IMR-90 (cell line): Measurements from ENCODE around the gene NTM. TPM values are rescaled to one million over a fixed set of nuclear protein-coding genes. Genes with fewer than 3 reads are reported as not detected.

Experiments used
- ATAC-seq: fragments of 200-7000 bp; cut with Tn5 transposase; 2 replicates; pipeline ENCODE4 v1.9.1; 2020; ENCODE audit warnings: low read depth, mild to moderate bottlenecking, moderate library complexity
- BruUV-seq: library from RNA; stranded (reverse); fragments of 400-500 nt; replicated peaks from 2 replicates; lab custom pipeline; 2021; lab: Mats Ljungman, UMichigan
- CTCF ChIA-PET: fragments of 300-600 bp; formaldehyde crosslinking; extraction: SDS; loops from one replicate; lab custom pipeline; 2021; ENCODE audit warnings: antibody characterized with exemption; lab: Yijun Ruan, JAX
- POLR2A ChIA-PET: fragments of 300-600 bp; sonication (Branson Sonifier 250); formaldehyde crosslinking; loops from one replicate; lab custom pipeline; 2022; ENCODE audit warnings: antibody characterized with exemption; ENCODE audit not compliant: unreplicated experiment; lab: Charles Lee
- DNase-seq: peaks from one replicate; pipeline ENCODE4 v3.0.0; 2013
- H2AFZ ChIP-seq: replicated peaks from 2 replicates; pipeline ENCODE3; 2013; ENCODE audit warnings: low read length, mild to moderate bottlenecking; ENCODE audit not compliant: poor library complexity
- H2AK5ac ChIP-seq: 2 replicates; pipeline ENCODE4 v1.6.1; 2013; ENCODE audit warnings: low read depth, low read length, inconsistent platforms
- H2AK9ac ChIP-seq: replicated peaks from 2 replicates; pipeline ENCODE3; 2013; ENCODE audit warnings: mild to moderate bottlenecking, low read depth, low read length, moderate library complexity; ENCODE audit not compliant: poor library complexity
- H2BK120ac ChIP-seq: 2 replicates; pipeline ENCODE4 v1.6.1; 2013; ENCODE audit warnings: low read depth, low read length, inconsistent platforms
- H2BK15ac ChIP-seq: 3 replicates; pipeline ENCODE4 v1.6.1; 2013; ENCODE audit warnings: low read depth, low read length, inconsistent platforms
- H2BK20ac ChIP-seq: 2 replicates; pipeline ENCODE4 v1.6.1; 2013; ENCODE audit warnings: low read depth, mild to moderate bottlenecking, inconsistent platforms, low read length, moderate library complexity
- H2BK5ac ChIP-seq: 2 replicates; pipeline ENCODE4 v1.6.1; 2013; ENCODE audit warnings: mild to moderate bottlenecking, low read depth, low read length, inconsistent platforms; ENCODE audit not compliant: poor library complexity, severe bottlenecking
- H3K14ac ChIP-seq: replicated peaks from 2 replicates; pipeline ENCODE4 v1.6.1; 2013; ENCODE audit warnings: low read depth, low read length, inconsistent platforms
- H3K18ac ChIP-seq: 2 replicates; pipeline ENCODE4 v1.6.1; 2013; ENCODE audit warnings: low read depth, low read length, control low read depth
- H3K23ac ChIP-seq: 2 replicates; pipeline ENCODE4 v1.6.1; 2013; ENCODE audit warnings: low read depth, low read length, inconsistent platforms
- H3K27ac ChIP-seq: 2 replicates; pipeline ENCODE4 v1.5.1; 2013; ENCODE audit warnings: mild to moderate bottlenecking, control low read depth, low read length; ENCODE audit not compliant: insufficient read depth
- H3K27me3 ChIP-seq: 2 replicates; pipeline ENCODE4 v1.6.1; 2013; ENCODE audit warnings: low read length; ENCODE audit not compliant: control insufficient read depth, insufficient read depth
- H3K36me3 ChIP-seq: 2 replicates; pipeline ENCODE4 v1.6.1; 2013; ENCODE audit warnings: low read length, mixed read lengths; ENCODE audit not compliant: control insufficient read depth, insufficient read depth
- H3K4ac ChIP-seq: 2 replicates; pipeline ENCODE4 v1.6.1; 2013; ENCODE audit warnings: low read depth, low read length, inconsistent platforms
- H3K4me1 ChIP-seq: 2 replicates; pipeline ENCODE4 v1.6.1; 2013; ENCODE audit warnings: low read length, mixed read lengths; ENCODE audit not compliant: control insufficient read depth, insufficient read depth
- H3K4me2 ChIP-seq: 2 replicates; pipeline ENCODE4 v1.6.1; 2013; ENCODE audit warnings: low read depth, mild to moderate bottlenecking, control low read depth, low read length, moderate library complexity
- H3K4me3 ChIP-seq: 2 replicates; pipeline ENCODE4 v1.5.1; 2013; ENCODE audit warnings: low read depth, mild to moderate bottlenecking, control low read depth, low read length, moderate library complexity; ENCODE audit not compliant: insufficient read depth
- H3K56ac ChIP-seq: 2 replicates; pipeline ENCODE4 v1.6.1; 2013; ENCODE audit warnings: low read length, inconsistent platforms; ENCODE audit not compliant: insufficient read depth; ENCODE audit errors: extremely low read depth
- H3K79me1 ChIP-seq, 2 experiments: 2 replicates each; pipeline ENCODE4 v1.6.1; 2013; ENCODE audit warnings: low read length in 2 of 2, inconsistent platforms in 1 of 2, low read depth in 1 of 2
- H3K9ac ChIP-seq: 2 replicates; pipeline ENCODE4 v1.6.1; 2013; ENCODE audit warnings: low read depth, low read length, control low read depth
- H3K9me1 ChIP-seq: 2 replicates; pipeline ENCODE4 v1.6.1; 2013; ENCODE audit warnings: low read length, inconsistent platforms; ENCODE audit not compliant: insufficient read depth
- H3K9me3 ChIP-seq: 2 replicates; pipeline ENCODE4 v1.6.1; 2013; ENCODE audit warnings: low read length; ENCODE audit not compliant: control insufficient read depth, insufficient read depth
- H4K20me1 ChIP-seq: 2 replicates; pipeline ENCODE4 v1.6.1; 2013; ENCODE audit warnings: low read length, inconsistent platforms; ENCODE audit not compliant: insufficient read depth
- H4K5ac ChIP-seq: 2 replicates; pipeline ENCODE4 v1.6.1; 2013; ENCODE audit warnings: mild to moderate bottlenecking, low read depth, low read length, control low read depth
- H4K8ac ChIP-seq, 2 experiments: 2 replicates each; pipeline ENCODE4 v1.6.1; 2013; ENCODE audit warnings: low read depth in 2 of 2, low read length in 2 of 2, control low read depth in 1 of 2, inconsistent platforms in 1 of 2
- H4K91ac ChIP-seq: 2 replicates; pipeline ENCODE4 v1.6.1; 2013; ENCODE audit warnings: low read depth, low read length, inconsistent platforms; ENCODE audit not compliant: insufficient read depth
- MAFK ChIP-seq: IDR thresholded peaks from 2 replicates; pipeline ENCODE4 v1.6.1; 2012; ENCODE audit warnings: low read depth, low read length, improper control_type of control experiment
- RAD21 ChIP-seq: IDR thresholded peaks from 2 replicates; pipeline ENCODE4 v1.6.1; 2012; ENCODE audit warnings: low read length, improper control_type of control experiment
- RCOR1 ChIP-seq: IDR thresholded peaks from 2 replicates; pipeline ENCODE4 v1.6.1; 2012; ENCODE audit warnings: mild to moderate bottlenecking, low read length, improper control_type of control experiment; ENCODE audit not compliant: insufficient replicate concordance
- RFX5 ChIP-seq: IDR thresholded peaks from 2 replicates; pipeline ENCODE4 v1.8.0; 2012; ENCODE audit warnings: low read depth, mild to moderate bottlenecking, low read length, moderate library complexity
- WGBS, 2 experiments: methylation state at CpG; one replicate each; pipeline versions ENCODE4 v1.1.5 to v1.1.7; 2013; ENCODE audit warnings: missing lambda C conversion rate in 2 of 2; ENCODE audit not compliant: insufficient read length in 1 of 2; ENCODE audit errors: extremely low coverage in 2 of 2; 5-methylcytosine and 5-hydroxymethylcytosine counted together
- dilution Hi-C: fragments of 300-500 bp; cut with HindIII; formaldehyde crosslinking; loops from one replicate; pipeline ENCODE4 v1.14.3; 2018; ENCODE audit warnings: low sequenced_read_pairs; ENCODE audit not compliant: unreplicated experiment
- in situ Hi-C: fragments of 300-500 bp; cut with MboI; formaldehyde crosslinking; loops from 3 replicates; pipeline ENCODE4 v1.14.3; 2019; ENCODE audit warnings: low sequenced_read_pairs, inconsistent platforms, mixed read lengths
- intact Hi-C: fragments of 100-400 bp; cut with micrococcal nuclease; formaldehyde crosslinking; loops from 2 replicates; pipeline ENCODE4 v1.10.0; 2022
- polyA plus RNA-seq, 3 experiments: library from polyadenylated mRNA; depleted of rRNA; stranded (reverse); fragments of >200 nt; gene quantifications; 2 replicates each; pipeline ENCODE4 v1.2.3, GENCODE V29; 2012; ENCODE audit warnings: low replicate concordance in 1 of 3
- total RNA-seq: library from RNA; depleted of rRNA; stranded (reverse); fragments of >200 nt; gene quantifications from 2 replicates; pipeline ENCODE4 v1.2.3, GENCODE V29; 2012

The NTM gene
- total and polyA plus RNA-seq, 2 of the 4 experiments (the other 2 are of a cell fraction) = 19.5 to 25.5 TPM

- H3K4me3 ChIP-seq = no peak overlapping the region
- DNase-seq = no peak
- no CpG with 5 or more reads among the region's 4 CpGs for WGBS, 2 experiments
- no peak overlapping the region for H2BK20ac ChIP-seq
- POLR2A ChIA-PET = no interaction called here
- H4K5ac ChIP-seq = no peak overlapping the region
- H3K79me1 ChIP-seq = peaks cover 28 to 41% of the 10 kb centered on the region in 2 experiments
- no peak overlapping the region for H3K14ac ChIP-seq
- no peak overlapping the region for H2BK120ac ChIP-seq
- dilution Hi-C loops (no loop called here), in situ Hi-C loops (no loop called here), intact Hi-C loops (no loop called here)
- H2BK15ac ChIP-seq = no peak overlapping the region
- H3K4ac ChIP-seq = no peak overlapping the region
- H3K9me1 ChIP-seq = peaks cover 6% of the 10 kb centered on the region
- H3K27ac ChIP-seq = no peak overlapping the region
- H3K23ac ChIP-seq = no peak overlapping the region
- H2BK5ac ChIP-seq = no peak overlapping the region
- H4K91ac ChIP-seq = no peak overlapping the region
- H3K9me3 ChIP-seq = no peaks in the 10 kb centered on the region
- H3K27me3 ChIP-seq = no peaks in the 10 kb centered on the region
- H2AK9ac ChIP-seq = no peak overlapping the region
- H2AFZ ChIP-seq = no peak overlapping the region
- H3K56ac ChIP-seq = no peak overlapping the region
- CTCF ChIA-PET = interaction anchor here (1.3 kb wide), 1 partner anchor 14 kb away, joined by 3 read pairs; no protein-coding TSS in a partner anchor
- no peak overlapping the region for H3K18ac ChIP-seq
- BruUV-seq = no TSS peak
- H3K4me2 ChIP-seq = no peak overlapping the region
- H3K9ac ChIP-seq = no peak overlapping the region
- H4K20me1 ChIP-seq = no peaks in the 10 kb centered on the region
- no peak overlapping the region for H4K8ac ChIP-seq
- no peak for ATAC-seq
- TF ChIP-seq RCOR1 (no peak), MAFK (no peak), RAD21 (no peak), RFX5 (no peak)
- H3K4me1 ChIP-seq = no peaks in the 10 kb centered on the region; the same call in 1 of the 2 replicates
- H3K36me3 ChIP-seq = no peaks in the 10 kb centered on the region
- H2AK5ac ChIP-seq = no peak overlapping the region
Measured at GRCh38 chr11:131940126-131940525, 569.7 kb downstream of the NTM start.
